Measurements from ENCODE around the gene HMGB1. TPM values are rescaled to one million over a fixed set of nuclear protein-coding genes. Genes with fewer than 3 reads are reported as not detected.
"Not testable (repeated sequence)": the region's sequence is repeated elsewhere in the genome, so short reads cannot be mapped to it uniquely, and the experiment has no call there.

Gene HMGB1
- polyA plus RNA-seq, 1 donor: 539 TPM

DNA sequence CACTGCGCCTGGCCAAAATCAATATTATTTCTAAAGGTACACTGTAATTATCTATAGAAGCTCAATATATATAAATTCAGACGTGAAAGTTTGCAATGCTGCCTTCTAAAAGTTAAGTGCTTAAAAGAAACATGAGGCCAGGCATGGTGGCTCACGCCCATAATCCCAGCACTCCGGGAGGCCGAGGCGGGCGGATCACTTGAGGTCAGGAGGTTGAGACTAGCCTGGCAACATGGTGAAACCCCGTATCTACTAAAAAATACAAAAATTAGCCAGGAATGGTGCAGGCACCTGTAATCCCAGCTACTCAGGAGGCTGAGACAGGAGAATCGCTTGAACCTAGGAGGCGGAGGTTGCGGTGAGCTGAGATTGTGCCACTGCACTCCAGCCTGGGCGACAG is 14.3 kb downstream of the HMGB1 start:
- not testable (repeated sequence) for H3K4me3 ChIP-seq (ENCODE audit: low read length); H3K27ac ChIP-seq (ENCODE audit: low read length); H3K9me3 ChIP-seq (ENCODE audit: control insufficient read depth, low read depth, low read length); DNase-seq; H3K4me1 ChIP-seq (ENCODE audit: control insufficient read depth, insufficient read depth, low read length); H3K36me3 ChIP-seq (ENCODE audit: control insufficient read depth, insufficient read depth, low read length); H3K27me3 ChIP-seq (ENCODE audit: control insufficient read depth, insufficient read depth, low read length)
- WGBS (ENCODE audit: insufficient coverage, low lambda C conversion rate): no CpG with 5 or more reads among the region's 12 CpGs

DNA sequence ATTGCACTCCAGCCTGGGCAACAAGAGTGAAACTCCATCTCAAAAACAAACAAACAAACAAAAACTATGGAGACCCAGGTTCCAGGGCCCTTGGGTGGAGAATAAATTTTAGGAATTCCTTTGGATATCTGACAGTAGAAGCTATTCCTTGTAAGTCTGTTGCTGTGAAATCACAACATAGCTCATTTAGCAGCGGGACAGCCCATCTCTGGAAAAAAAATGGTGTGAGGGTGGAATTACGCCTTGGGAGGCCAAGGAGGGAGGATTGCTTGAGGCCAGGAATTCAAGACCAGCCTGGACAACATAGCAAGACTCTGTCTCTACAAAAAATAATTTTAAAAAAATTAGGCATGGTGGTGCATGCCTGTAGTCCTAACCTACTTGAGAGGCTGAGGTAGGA is 15.7 kb downstream of the HMGB1 start:
- Histone ChIP-seq H3K4me3 (ENCODE audit: low read length) (no peak overlapping the region), H3K4me1 (ENCODE audit: control insufficient read depth, insufficient read depth, low read length) (peaks cover 11% of the 10 kb centered on the region), H3K36me3 (ENCODE audit: control insufficient read depth, insufficient read depth, low read length) (no peaks in the 10 kb centered on the region), H3K9me3 (ENCODE audit: control insufficient read depth, low read depth, low read length) (no peaks in the 10 kb centered on the region), H3K27ac (ENCODE audit: low read length) (no peak overlapping the region), H3K27me3 (ENCODE audit: control insufficient read depth, insufficient read depth, low read length) (no peaks in the 10 kb centered on the region)
- no peak for DNase-seq
- WGBS (ENCODE audit: insufficient coverage, low lambda C conversion rate): 100% methylated on average over 1 of the region's 2 CpGs

DNA sequence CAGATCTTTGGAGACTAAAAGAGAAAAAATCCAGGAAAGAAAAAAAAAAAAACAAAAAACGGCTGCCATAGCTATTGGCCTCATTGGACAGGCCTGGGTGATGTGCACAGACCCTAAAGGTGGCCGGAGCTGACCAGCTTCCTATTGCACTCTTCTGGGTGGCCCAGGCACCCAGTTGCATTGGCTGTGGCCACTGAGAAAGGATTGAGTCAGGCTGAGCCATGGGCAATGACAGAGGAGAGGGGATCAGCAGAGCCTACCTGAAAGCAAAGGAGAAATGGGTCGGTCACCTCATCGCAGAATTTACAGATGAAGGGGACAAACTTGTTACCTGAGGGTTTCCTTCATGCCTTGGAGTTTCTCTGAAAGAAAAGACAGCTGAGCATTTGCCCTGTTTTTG is 17.3 kb downstream of the HMGB1 start:
- H3K4me1 ChIP-seq (ENCODE audit: control insufficient read depth, insufficient read depth, low read length): peaks cover 11% of the 10 kb centered on the region
- H3K4me3 ChIP-seq (ENCODE audit: low read length): no peak overlapping the region
- H3K9me3 ChIP-seq (ENCODE audit: control insufficient read depth, low read depth, low read length): no peaks in the 10 kb centered on the region
- WGBS (ENCODE audit: insufficient coverage, low lambda C conversion rate): no CpG with 5 or more reads among the region's 4 CpGs
- no peaks in the 10 kb centered on the region for H3K36me3 ChIP-seq (ENCODE audit: control insufficient read depth, insufficient read depth, low read length)
- no peaks in the 10 kb centered on the region for H3K27me3 ChIP-seq (ENCODE audit: control insufficient read depth, insufficient read depth, low read length)
- no peak for DNase-seq
- no peak overlapping the region for H3K27ac ChIP-seq (ENCODE audit: low read length)

DNA sequence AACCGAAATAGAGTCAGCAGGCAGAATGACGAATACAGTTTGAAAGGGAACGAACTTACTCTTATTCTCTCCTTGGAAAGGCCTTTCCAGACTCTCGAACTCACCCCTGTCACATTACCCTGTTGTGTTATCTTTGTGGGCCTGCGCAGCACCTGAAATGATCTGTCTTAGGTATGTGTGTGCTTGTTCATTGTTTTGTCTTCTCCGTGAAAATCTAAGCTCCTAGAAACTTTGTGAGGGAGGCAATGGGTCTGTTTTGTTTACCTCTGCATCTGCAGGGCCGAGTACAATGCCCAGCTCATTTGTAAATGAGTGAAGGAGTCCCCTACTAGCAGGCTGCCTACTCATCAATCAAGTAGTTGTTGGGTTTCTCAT is 19.6 kb downstream of the HMGB1 start:
- whole genome bisulfite sequencing (ENCODE audit: insufficient coverage, low lambda C conversion rate): no CpG with 5 or more reads among the region's 7 CpGs
- Histone ChIP-seq H3K27ac (ENCODE audit: low read length) (peak overlapping the region; percentile 41), H3K36me3 (ENCODE audit: control insufficient read depth, insufficient read depth, low read length) (no peaks in the 10 kb centered on the region), H3K4me1 (ENCODE audit: control insufficient read depth, insufficient read depth, low read length) (peaks cover 11% of the 10 kb centered on the region), H3K4me3 (ENCODE audit: low read length) (peak overlapping the region; percentile 38), H3K27me3 (ENCODE audit: control insufficient read depth, insufficient read depth, low read length) (no peaks in the 10 kb centered on the region), H3K9me3 (ENCODE audit: control insufficient read depth, low read depth, low read length) (no peaks in the 10 kb centered on the region)
- no peak for DNase-seq

DNA sequence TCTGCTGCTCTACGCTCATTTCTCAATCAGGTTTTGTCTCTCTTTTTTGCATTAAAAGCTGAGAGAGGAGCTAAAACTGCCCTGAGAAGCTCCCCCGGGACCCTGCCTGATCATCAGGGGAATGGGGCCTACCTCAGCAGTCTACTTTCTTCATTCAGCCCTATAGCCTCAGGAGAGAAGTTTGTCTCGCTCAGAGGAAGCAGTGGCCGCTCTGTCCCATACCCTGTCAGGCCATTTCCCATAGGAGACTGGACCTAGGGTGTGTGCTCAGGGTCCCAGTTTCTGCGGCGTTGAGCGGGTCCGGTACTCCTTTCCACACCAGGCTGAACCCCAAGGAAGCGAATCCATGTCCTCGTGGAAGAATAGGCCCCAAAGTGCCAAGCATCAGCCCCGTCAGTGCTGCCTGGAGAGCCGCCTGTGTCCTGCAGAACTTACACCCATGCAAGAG is 21.8 kb downstream of the HMGB1 start:
- no peaks in the 10 kb centered on the region for H3K36me3 ChIP-seq (ENCODE audit: control insufficient read depth, insufficient read depth, low read length)
- DNase-seq: no peak
- no peaks in the 10 kb centered on the region for H3K9me3 ChIP-seq (ENCODE audit: control insufficient read depth, low read depth, low read length)
- H3K27ac ChIP-seq (ENCODE audit: low read length): no peak overlapping the region
- no peak overlapping the region for H3K4me3 ChIP-seq (ENCODE audit: low read length)
- no peaks in the 10 kb centered on the region for H3K27me3 ChIP-seq (ENCODE audit: control insufficient read depth, insufficient read depth, low read length)
- peaks cover 11% of the 10 kb centered on the region for H3K4me1 ChIP-seq (ENCODE audit: control insufficient read depth, insufficient read depth, low read length)
- no CpG with 5 or more reads among the region's 12 CpGs for whole genome bisulfite sequencing (ENCODE audit: insufficient coverage, low lambda C conversion rate)

DNA sequence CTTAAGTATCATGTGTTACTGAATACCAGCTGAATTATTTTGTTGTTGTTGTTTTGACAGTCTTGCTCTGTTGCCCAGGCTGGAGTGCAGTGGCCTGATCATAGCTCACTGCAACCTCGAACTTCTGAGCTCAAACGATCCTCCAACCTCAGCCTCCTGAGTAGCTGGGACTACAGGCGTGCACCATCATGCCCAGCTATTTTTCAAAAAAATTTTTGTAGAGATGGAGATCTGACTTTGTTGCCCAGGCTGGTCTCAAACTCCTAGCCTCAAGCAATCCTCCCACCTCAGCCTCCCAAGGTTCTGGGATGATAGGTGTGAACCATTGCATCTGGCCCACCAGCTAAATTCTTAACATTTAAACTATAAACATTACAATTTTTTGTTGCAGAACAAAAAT is 22.2 kb downstream of the HMGB1 start:
- H3K36me3 ChIP-seq (ENCODE audit: control insufficient read depth, insufficient read depth, low read length); H3K9me3 ChIP-seq (ENCODE audit: control insufficient read depth, low read depth, low read length); H3K27ac ChIP-seq (ENCODE audit: low read length); DNase-seq; H3K27me3 ChIP-seq (ENCODE audit: control insufficient read depth, insufficient read depth, low read length); H3K4me3 ChIP-seq (ENCODE audit: low read length): not testable (repeated sequence)
- WGBS (ENCODE audit: insufficient coverage, low lambda C conversion rate): no CpG with 5 or more reads among the region's 3 CpGs
- peaks cover 11% of the 10 kb centered on the region for H3K4me1 ChIP-seq (ENCODE audit: control insufficient read depth, insufficient read depth, low read length)

DNA sequence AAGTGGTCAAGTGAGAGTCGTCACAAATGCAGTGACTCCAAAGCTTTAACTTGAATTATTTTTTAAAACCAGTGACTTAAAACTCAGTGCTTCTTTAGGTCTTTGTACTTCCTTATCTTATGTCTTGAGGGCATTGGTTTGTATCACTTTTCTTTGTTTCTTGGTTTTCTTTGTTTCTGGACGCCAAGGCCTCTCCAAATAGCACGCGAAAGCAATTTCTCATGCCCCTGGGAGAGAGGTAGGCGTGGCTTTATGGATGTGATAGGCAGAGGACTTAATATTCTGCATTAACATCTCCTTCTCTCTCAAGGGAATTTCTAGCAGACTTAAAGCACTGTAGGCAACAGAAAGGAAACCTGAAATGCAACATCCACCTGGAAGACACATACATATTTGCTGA is 22.8 kb downstream of the HMGB1 start:
- Histone ChIP-seq H3K27me3 (ENCODE audit: control insufficient read depth, insufficient read depth, low read length) (no peaks in the 10 kb centered on the region), H3K4me1 (ENCODE audit: control insufficient read depth, insufficient read depth, low read length) (peaks cover 11% of the 10 kb centered on the region), H3K4me3 (ENCODE audit: low read length) (no peak overlapping the region), H3K27ac (ENCODE audit: low read length) (no peak overlapping the region), H3K36me3 (ENCODE audit: control insufficient read depth, insufficient read depth, low read length) (no peaks in the 10 kb centered on the region), H3K9me3 (ENCODE audit: control insufficient read depth, low read depth, low read length) (no peaks in the 10 kb centered on the region)
- WGBS (ENCODE audit: insufficient coverage, low lambda C conversion rate): no CpG with 5 or more reads among the region's 5 CpGs
- DNase-seq: no peak

DNA sequence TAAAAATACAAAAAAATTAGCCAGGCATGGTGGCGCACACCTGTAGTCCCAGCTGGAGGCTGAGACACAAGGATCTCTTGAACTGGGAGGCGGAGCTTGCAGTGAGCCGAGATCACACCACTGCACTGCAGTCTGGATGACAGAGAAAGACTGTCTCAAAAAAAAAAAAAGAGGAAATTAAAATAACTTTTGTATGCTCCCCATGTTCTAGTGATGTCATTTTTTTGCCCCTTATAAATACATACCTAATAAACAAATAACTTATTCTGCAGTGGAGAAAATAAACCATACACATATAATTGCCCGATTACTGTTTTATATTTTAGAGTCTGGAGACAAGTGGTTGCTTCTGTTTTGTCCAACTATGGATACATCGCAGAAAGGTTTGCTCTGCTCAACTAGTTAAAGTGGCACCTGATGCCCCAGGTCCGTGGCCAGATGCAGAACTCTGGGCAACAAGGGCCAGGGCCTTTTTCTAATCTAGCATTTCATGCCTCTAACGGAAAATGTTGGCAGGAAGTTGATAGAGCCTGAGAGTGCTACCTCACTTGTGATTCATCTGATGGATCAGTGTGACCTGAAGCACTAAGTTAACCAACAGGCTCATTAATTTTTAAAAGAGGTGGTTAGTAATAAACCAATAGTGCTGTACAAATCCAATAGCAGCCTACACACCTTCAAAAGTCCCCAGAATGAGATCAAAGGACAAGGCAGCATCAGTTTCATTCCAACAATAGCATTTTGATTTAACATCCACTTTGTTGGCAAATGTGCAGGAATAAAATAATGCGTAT is 24.6 kb downstream of the HMGB1 start:
- H3K9me3 ChIP-seq (ENCODE audit: control insufficient read depth, low read depth, low read length): no peaks in the 10 kb centered on the region
- peaks cover 7% of the 10 kb centered on the region for H3K27me3 ChIP-seq (ENCODE audit: control insufficient read depth, insufficient read depth, low read length)
- no peak overlapping the region for H3K27ac ChIP-seq (ENCODE audit: low read length)
- no peaks in the 10 kb centered on the region for H3K36me3 ChIP-seq (ENCODE audit: control insufficient read depth, insufficient read depth, low read length)
- WGBS (ENCODE audit: insufficient coverage, low lambda C conversion rate): 100% methylated on average over 1 of the region's 8 CpGs
- no peak for DNase-seq
- peaks cover 9% of the 10 kb centered on the region for H3K4me1 ChIP-seq (ENCODE audit: control insufficient read depth, insufficient read depth, low read length)
- no peak overlapping the region for H3K4me3 ChIP-seq (ENCODE audit: low read length)

DNA sequence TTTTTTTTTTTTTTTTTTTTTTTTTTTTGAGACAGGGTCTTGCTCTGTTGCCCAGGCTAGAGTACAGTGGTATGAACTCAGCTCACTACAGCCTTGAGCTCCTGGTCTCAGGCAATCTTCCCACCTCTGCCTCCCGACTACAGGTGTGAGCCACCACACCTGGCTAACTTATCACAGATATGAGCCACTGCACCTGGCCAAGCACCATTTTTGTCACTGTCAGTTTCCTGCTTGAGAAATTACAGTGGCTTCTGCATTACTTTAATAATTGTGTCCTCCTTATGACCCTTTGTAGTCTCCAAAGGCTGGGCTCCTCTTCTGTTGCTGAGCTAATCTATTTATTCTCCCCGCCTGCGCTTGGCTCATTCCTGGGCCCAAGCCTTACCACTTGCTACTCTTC is 27.4 kb downstream of the HMGB1 start:
- Histone ChIP-seq H3K27me3 (ENCODE audit: control insufficient read depth, insufficient read depth, low read length) (peaks cover 8% of the 10 kb centered on the region), H3K4me3 (ENCODE audit: low read length) (no peak overlapping the region), H3K27ac (ENCODE audit: low read length) (no peak overlapping the region), H3K9me3 (ENCODE audit: control insufficient read depth, low read depth, low read length) (no peaks in the 10 kb centered on the region), H3K36me3 (ENCODE audit: control insufficient read depth, insufficient read depth, low read length) (no peaks in the 10 kb centered on the region), H3K4me1 (ENCODE audit: control insufficient read depth, insufficient read depth, low read length) (no peaks in the 10 kb centered on the region)
- 100% methylated on average over 2 of the region's 3 CpGs for WGBS (ENCODE audit: insufficient coverage, low lambda C conversion rate)
- DNase-seq: no peak

DNA sequence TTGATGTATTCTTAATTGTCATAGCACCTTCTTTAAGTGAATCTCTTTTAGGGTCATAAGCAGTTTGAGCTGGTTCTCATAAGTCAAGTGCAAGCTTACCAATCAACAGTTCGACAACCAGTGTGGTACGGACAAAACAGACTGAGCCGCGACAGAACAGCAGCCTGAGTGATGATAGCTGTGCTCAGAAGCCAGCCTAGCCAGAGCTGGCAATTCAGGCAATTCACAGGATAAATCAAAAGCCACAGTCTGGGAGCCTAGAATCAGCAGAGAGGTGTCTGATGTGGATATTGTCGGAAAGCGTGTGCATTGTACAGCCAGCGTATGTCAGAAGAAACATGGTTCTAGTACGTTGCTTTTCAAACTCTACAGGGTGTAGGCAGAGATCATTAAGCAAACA is 28.6 kb downstream of the HMGB1 start:
- no peak for DNase-seq
- H3K27me3 ChIP-seq (ENCODE audit: control insufficient read depth, insufficient read depth, low read length): peaks cover 8% of the 10 kb centered on the region
- H3K9me3 ChIP-seq (ENCODE audit: control insufficient read depth, low read depth, low read length): no peaks in the 10 kb centered on the region
- H3K4me3 ChIP-seq (ENCODE audit: low read length): no peak overlapping the region
- no CpG with 5 or more reads among the region's 8 CpGs for WGBS (ENCODE audit: insufficient coverage, low lambda C conversion rate)
- H3K27ac ChIP-seq (ENCODE audit: low read length): no peak overlapping the region
- no peaks in the 10 kb centered on the region for H3K36me3 ChIP-seq (ENCODE audit: control insufficient read depth, insufficient read depth, low read length)
- H3K4me1 ChIP-seq (ENCODE audit: control insufficient read depth, insufficient read depth, low read length): no peaks in the 10 kb centered on the region

DNA sequence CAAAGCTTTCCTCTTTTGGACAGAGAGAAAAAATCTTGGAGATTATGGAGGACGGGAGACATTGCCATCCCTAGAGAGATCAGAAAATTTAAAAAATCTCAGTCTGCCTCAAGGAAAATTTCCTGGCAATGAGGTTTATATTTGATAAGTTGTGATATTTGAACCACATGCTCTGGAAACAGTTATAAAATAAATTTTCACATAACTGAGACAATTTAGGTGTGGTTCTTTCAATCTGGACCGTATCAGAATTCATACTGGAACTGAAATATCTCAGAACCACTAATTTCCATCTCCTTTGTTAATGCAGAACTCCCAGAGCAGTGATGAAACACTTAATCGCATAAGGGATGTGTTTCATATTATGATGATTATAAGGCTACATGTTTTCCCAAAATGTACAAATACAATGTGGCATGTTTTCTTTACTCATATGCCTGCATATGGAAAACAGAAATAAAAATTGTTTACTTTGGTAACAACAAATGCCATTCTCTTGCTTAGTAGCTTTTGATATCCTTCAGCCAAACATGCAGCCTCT is 29.8 kb downstream of the HMGB1 start:
- 67% methylated on average over 1 of the region's 3 CpGs for WGBS (ENCODE audit: insufficient coverage, low lambda C conversion rate)
- no peak overlapping the region for H3K4me3 ChIP-seq (ENCODE audit: low read length)
- DNase-seq: no peak
- peaks cover 8% of the 10 kb centered on the region for H3K27me3 ChIP-seq (ENCODE audit: control insufficient read depth, insufficient read depth, low read length)
- H3K4me1 ChIP-seq (ENCODE audit: control insufficient read depth, insufficient read depth, low read length): no peaks in the 10 kb centered on the region
- no peaks in the 10 kb centered on the region for H3K9me3 ChIP-seq (ENCODE audit: control insufficient read depth, low read depth, low read length)
- H3K36me3 ChIP-seq (ENCODE audit: control insufficient read depth, insufficient read depth, low read length): no peaks in the 10 kb centered on the region
- H3K27ac ChIP-seq (ENCODE audit: low read length): no peak overlapping the region
